IMR-90 (cell line): ENCODE measurements around the gene B3GNT5. TPM values are rescaled to one million over a fixed set of nuclear protein-coding genes. Genes with fewer than 3 reads are reported as not detected.

ENCODE experiments used
- ATAC-seq: fragments of 200-7000 bp; cut with Tn5 transposase; 2 replicates; pipeline ENCODE4 v1.9.1; 2020; ENCODE audit warnings: low read depth, mild to moderate bottlenecking, moderate library complexity
- BruUV-seq: library from RNA; stranded (reverse); fragments of 400-500 nt; replicated peaks from 2 replicates; lab custom pipeline; 2021; lab: Mats Ljungman, UMichigan
- CTCF ChIA-PET: fragments of 300-600 bp; formaldehyde crosslinking; extraction: SDS; loops from one replicate; lab custom pipeline; 2021; ENCODE audit warnings: antibody characterized with exemption; lab: Yijun Ruan, JAX
- POLR2A ChIA-PET: fragments of 300-600 bp; sonication (Branson Sonifier 250); formaldehyde crosslinking; loops from one replicate; lab custom pipeline; 2022; ENCODE audit warnings: antibody characterized with exemption; ENCODE audit not compliant: unreplicated experiment; lab: Charles Lee
- DNase-seq: peaks from one replicate; pipeline ENCODE4 v3.0.0; 2013
- H2AFZ ChIP-seq: replicated peaks from 2 replicates; pipeline ENCODE3; 2013; ENCODE audit warnings: low read length, mild to moderate bottlenecking; ENCODE audit not compliant: poor library complexity
- H2AK5ac ChIP-seq: 2 replicates; pipeline ENCODE4 v1.6.1; 2013; ENCODE audit warnings: low read depth, low read length, inconsistent platforms
- H2AK9ac ChIP-seq: replicated peaks from 2 replicates; pipeline ENCODE3; 2013; ENCODE audit warnings: mild to moderate bottlenecking, low read depth, low read length, moderate library complexity; ENCODE audit not compliant: poor library complexity
- H2BK120ac ChIP-seq: 2 replicates; pipeline ENCODE4 v1.6.1; 2013; ENCODE audit warnings: low read depth, low read length, inconsistent platforms
- H2BK15ac ChIP-seq: 3 replicates; pipeline ENCODE4 v1.6.1; 2013; ENCODE audit warnings: low read depth, low read length, inconsistent platforms
- H2BK20ac ChIP-seq: 2 replicates; pipeline ENCODE4 v1.6.1; 2013; ENCODE audit warnings: low read depth, mild to moderate bottlenecking, inconsistent platforms, low read length, moderate library complexity
- H2BK5ac ChIP-seq: 2 replicates; pipeline ENCODE4 v1.6.1; 2013; ENCODE audit warnings: mild to moderate bottlenecking, low read depth, low read length, inconsistent platforms; ENCODE audit not compliant: poor library complexity, severe bottlenecking
- H3K14ac ChIP-seq: replicated peaks from 2 replicates; pipeline ENCODE4 v1.6.1; 2013; ENCODE audit warnings: low read depth, low read length, inconsistent platforms
- H3K18ac ChIP-seq: 2 replicates; pipeline ENCODE4 v1.6.1; 2013; ENCODE audit warnings: low read depth, low read length, control low read depth
- H3K23ac ChIP-seq: 2 replicates; pipeline ENCODE4 v1.6.1; 2013; ENCODE audit warnings: low read depth, low read length, inconsistent platforms
- H3K27ac ChIP-seq: 2 replicates; pipeline ENCODE4 v1.5.1; 2013; ENCODE audit warnings: mild to moderate bottlenecking, control low read depth, low read length; ENCODE audit not compliant: insufficient read depth
- H3K27me3 ChIP-seq: 2 replicates; pipeline ENCODE4 v1.6.1; 2013; ENCODE audit warnings: low read length; ENCODE audit not compliant: control insufficient read depth, insufficient read depth
- H3K36me3 ChIP-seq: 2 replicates; pipeline ENCODE4 v1.6.1; 2013; ENCODE audit warnings: low read length, mixed read lengths; ENCODE audit not compliant: control insufficient read depth, insufficient read depth
- H3K4ac ChIP-seq: 2 replicates; pipeline ENCODE4 v1.6.1; 2013; ENCODE audit warnings: low read depth, low read length, inconsistent platforms
- H3K4me1 ChIP-seq: 2 replicates; pipeline ENCODE4 v1.6.1; 2013; ENCODE audit warnings: low read length, mixed read lengths; ENCODE audit not compliant: control insufficient read depth, insufficient read depth
- H3K4me2 ChIP-seq: 2 replicates; pipeline ENCODE4 v1.6.1; 2013; ENCODE audit warnings: low read depth, mild to moderate bottlenecking, control low read depth, low read length, moderate library complexity
- H3K4me3 ChIP-seq: 2 replicates; pipeline ENCODE4 v1.5.1; 2013; ENCODE audit warnings: low read depth, mild to moderate bottlenecking, control low read depth, low read length, moderate library complexity; ENCODE audit not compliant: insufficient read depth
- H3K56ac ChIP-seq: 2 replicates; pipeline ENCODE4 v1.6.1; 2013; ENCODE audit warnings: low read length, inconsistent platforms; ENCODE audit not compliant: insufficient read depth; ENCODE audit errors: extremely low read depth
- H3K79me1 ChIP-seq, 2 experiments: 2 replicates each; pipeline ENCODE4 v1.6.1; 2013; ENCODE audit warnings: low read length in 2 of 2, inconsistent platforms in 1 of 2, low read depth in 1 of 2
- H3K9ac ChIP-seq: 2 replicates; pipeline ENCODE4 v1.6.1; 2013; ENCODE audit warnings: low read depth, low read length, control low read depth
- H3K9me1 ChIP-seq: 2 replicates; pipeline ENCODE4 v1.6.1; 2013; ENCODE audit warnings: low read length, inconsistent platforms; ENCODE audit not compliant: insufficient read depth
- H3K9me3 ChIP-seq: 2 replicates; pipeline ENCODE4 v1.6.1; 2013; ENCODE audit warnings: low read length; ENCODE audit not compliant: control insufficient read depth, insufficient read depth
- H4K20me1 ChIP-seq: 2 replicates; pipeline ENCODE4 v1.6.1; 2013; ENCODE audit warnings: low read length, inconsistent platforms; ENCODE audit not compliant: insufficient read depth
- H4K5ac ChIP-seq: 2 replicates; pipeline ENCODE4 v1.6.1; 2013; ENCODE audit warnings: mild to moderate bottlenecking, low read depth, low read length, control low read depth
- H4K8ac ChIP-seq, 2 experiments: 2 replicates each; pipeline ENCODE4 v1.6.1; 2013; ENCODE audit warnings: low read depth in 2 of 2, low read length in 2 of 2, control low read depth in 1 of 2, inconsistent platforms in 1 of 2
- H4K91ac ChIP-seq: 2 replicates; pipeline ENCODE4 v1.6.1; 2013; ENCODE audit warnings: low read depth, low read length, inconsistent platforms; ENCODE audit not compliant: insufficient read depth
- BHLHE40 ChIP-seq: fragments of 150-350 bp; IDR thresholded peaks from 2 replicates; pipeline ENCODE4 v1.6.1; 2016; ENCODE audit warnings: mild to moderate bottlenecking, low read depth, low read length
- CEBPB ChIP-seq: IDR thresholded peaks from 2 replicates; pipeline ENCODE4 v1.6.1; 2012; ENCODE audit warnings: low read depth, low read length, improper control_type of control experiment
- CTCF ChIP-seq: conservative IDR thresholded peaks from 2 replicates; pipeline ENCODE4 v1.5.1; 2012; ENCODE audit warnings: mild to moderate bottlenecking, low read depth, low read length, improper control_type of control experiment
- FOS ChIP-seq: fragments of 150-350 bp; IDR thresholded peaks from 2 replicates; pipeline ENCODE4 v1.6.1; 2016; ENCODE audit warnings: low read depth, low read length
- MAFK ChIP-seq: IDR thresholded peaks from 2 replicates; pipeline ENCODE4 v1.6.1; 2012; ENCODE audit warnings: low read depth, low read length, improper control_type of control experiment
- MAZ ChIP-seq: IDR thresholded peaks from 2 replicates; pipeline ENCODE4 v1.6.1; 2012; ENCODE audit warnings: low read depth, mild to moderate bottlenecking, low read length, improper control_type of control experiment, moderate library complexity, borderline replicate concordance
- MXI1 ChIP-seq: IDR thresholded peaks from 2 replicates; pipeline ENCODE4 v1.6.1; 2012; ENCODE audit warnings: low read depth, mild to moderate bottlenecking, low read length, moderate library complexity, borderline replicate concordance
- NFE2L2 ChIP-seq: fragments of 150-350 bp; IDR thresholded peaks from 2 replicates; pipeline ENCODE4 v1.6.1; 2016; ENCODE audit warnings: low read depth, mild to moderate bottlenecking, low read length
- POLR2A ChIP-seq: IDR thresholded peaks from 2 replicates; pipeline ENCODE4 v1.6.1; 2012; ENCODE audit warnings: mild to moderate bottlenecking, low read depth, low read length
- RAD21 ChIP-seq: IDR thresholded peaks from 2 replicates; pipeline ENCODE4 v1.6.1; 2012; ENCODE audit warnings: low read length, improper control_type of control experiment
- RCOR1 ChIP-seq: IDR thresholded peaks from 2 replicates; pipeline ENCODE4 v1.6.1; 2012; ENCODE audit warnings: mild to moderate bottlenecking, low read length, improper control_type of control experiment; ENCODE audit not compliant: insufficient replicate concordance
- SMC3 ChIP-seq: fragments of 150-350 bp; IDR thresholded peaks from 2 replicates; pipeline ENCODE4 v1.6.1; 2016; ENCODE audit warnings: low read depth, mild to moderate bottlenecking, antibody characterized with exemption, low read length, moderate library complexity
- USF2 ChIP-seq: fragments of 150-350 bp; IDR thresholded peaks from 2 replicates; pipeline ENCODE4 v1.6.1; 2017; ENCODE audit warnings: mild to moderate bottlenecking, antibody characterized with exemption, low read length, low read depth
- WGBS, 2 experiments: methylation state at CpG; one replicate each; pipeline versions ENCODE4 v1.1.5 to v1.1.7; 2013; ENCODE audit warnings: missing lambda C conversion rate in 2 of 2; ENCODE audit not compliant: insufficient read length in 1 of 2; ENCODE audit errors: extremely low coverage in 2 of 2; 5-methylcytosine and 5-hydroxymethylcytosine counted together
- dilution Hi-C: fragments of 300-500 bp; cut with HindIII; formaldehyde crosslinking; loops from one replicate; pipeline ENCODE4 v1.14.3; 2018; ENCODE audit warnings: low sequenced_read_pairs; ENCODE audit not compliant: unreplicated experiment
- in situ Hi-C: fragments of 300-500 bp; cut with MboI; formaldehyde crosslinking; loops from 3 replicates; pipeline ENCODE4 v1.14.3; 2019; ENCODE audit warnings: low sequenced_read_pairs, inconsistent platforms, mixed read lengths
- intact Hi-C: fragments of 100-400 bp; cut with micrococcal nuclease; formaldehyde crosslinking; loops from 2 replicates; pipeline ENCODE4 v1.10.0; 2022
- polyA plus RNA-seq, 3 experiments: library from polyadenylated mRNA; depleted of rRNA; stranded (reverse); fragments of >200 nt; gene quantifications; 2 replicates each; pipeline ENCODE4 v1.2.3, GENCODE V29; 2012; ENCODE audit warnings: low replicate concordance in 1 of 3
- total RNA-seq: library from RNA; depleted of rRNA; stranded (reverse); fragments of >200 nt; gene quantifications from 2 replicates; pipeline ENCODE4 v1.2.3, GENCODE V29; 2012

B3GNT5 gene
- total and polyA plus RNA-seq, 2 of the 4 experiments (the other 2 are of a cell fraction): 1.6 to 3.4 TPM

GRCh38 chr3:183315739-183316138 is 62.7 kb downstream of the B3GNT5 start:
- Histone ChIP-seq H2BK5ac (no peak overlapping the region), H3K9me1 (peaks cover 6% of the 10 kb centered on the region), H3K27me3 (peaks cover 21% of the 10 kb centered on the region), H3K14ac (no peak overlapping the region), H2AFZ (peak overlapping the region; percentile 1), H3K27ac (no peak overlapping the region), H3K9me3 (no peaks in the 10 kb centered on the region), H3K4me3 (no peak overlapping the region), H3K56ac (no peak overlapping the region), H3K79me1 (no peaks in the 10 kb centered on the region), H3K36me3 (no peaks in the 10 kb centered on the region), H2AK5ac (no peak overlapping the region), H3K18ac (no peak overlapping the region), H3K9ac (no peak overlapping the region), H2AK9ac (no peak overlapping the region), H2BK120ac (no peak overlapping the region), H3K4me1 (peaks cover 3% of the 10 kb centered on the region; the same call in 1 of the 2 replicates), H3K23ac (no peak overlapping the region), H4K5ac (no peak overlapping the region), H4K20me1 (no peaks in the 10 kb centered on the region; the same call in 1 of the 2 replicates), H2BK20ac (no peak overlapping the region), H4K91ac (no peak overlapping the region), H3K4me2 (no peak overlapping the region), H2BK15ac (no peak overlapping the region), H3K4ac (no peak overlapping the region), H4K8ac (no peak overlapping the region)
- in situ Hi-C loops (no loop called here), intact Hi-C loops (no loop called here), dilution Hi-C loops (no loop called here)
- no TSS peak for BruUV-seq
- ChIA-PET POLR2A (no interaction called here), CTCF (interaction anchor here (0.6 to 1.4 kb wide), 3 partner anchors 15 to 66 kb away, joined by 4 to 7 read pairs (median 5); no protein-coding TSS in a partner anchor)
- DNase-seq (no peak), ATAC-seq (no peak)
- 73% methylated on average over 4 of the region's 8 CpGs; no CpG with 5 or more reads in 1 of the 2 experiments for WGBS, 2 experiments
- TF ChIP-seq RAD21 (no peak), FOS (no peak), POLR2A (no peak), RCOR1 (no peak), SMC3 (no peak), MAFK (no peak), BHLHE40 (no peak), NFE2L2 (no peak), CEBPB (no peak), MAZ (no peak), MXI1 (no peak), USF2 (no peak), CTCF (no peak)
